Liver (tissue), 3 donors: ENCODE measurements around the gene IFT122.

Experiments used
- CTCF ChIP-seq: fragments of 150-350 bp; IDR thresholded peaks from 2 replicates; pipeline ENCODE4 v1.5.1; 2017; ENCODE audit warnings: improper control_type of control experiment, low read depth, low read length; ENCODE audit not compliant: missing input control
- MAX ChIP-seq: IDR thresholded peaks from 2 replicates; pipeline ENCODE4 v1.6.1; 2016; ENCODE audit warnings: antibody characterized with exemption
- REST ChIP-seq: IDR thresholded peaks from 2 replicates; pipeline ENCODE4 v1.6.1; 2016; ENCODE audit warnings: antibody characterized with exemption, mild to moderate bottlenecking
- SP1 ChIP-seq: IDR thresholded peaks from 2 replicates; pipeline ENCODE4 v1.6.1; 2018; ENCODE audit warnings: antibody characterized with exemption, mild to moderate bottlenecking
- donor health status: healthy.
- donor health status: healthy.

- TF ChIP-seq REST (no peak), CTCF (no peak), SP1 (no peak), MAX (no peak)
Observed at GRCh38 chr3:129532261-129532660, 92.2 kb downstream of the IFT122 start.
